CD14-positive monocyte (primary cell): ENCODE results near the gene DMWD. TPM values are rescaled to one million over a fixed set of nuclear protein-coding genes. Genes with fewer than 3 reads are reported as not detected.

Experiments used
- DNase-seq, 3 donors: peaks; one replicate each; pipeline ENCODE4 v3.0.0-alpha.2; 2011 to 2022
- H2AFZ ChIP-seq: 2 replicates; pipeline ENCODE4 v1.6.0; 2012; ENCODE audit warnings: mild to moderate bottlenecking, low read depth, low read length, inconsistent platforms; ENCODE audit not compliant: insufficient read depth, poor library complexity, severe bottlenecking
- H3K27ac ChIP-seq, 2 donors: 1 replicate in 1 of 2; 2 replicates in 1 of 2; pipeline ENCODE4 v1.5.1; 2012 to 2013; ENCODE audit warnings: low read length in 2 of 2, control low read depth in 1 of 2, inconsistent platforms in 1 of 2, low read depth in 1 of 2, mild to moderate bottlenecking in 1 of 2
- H3K27me3 ChIP-seq, 2 donors: one replicate each; pipeline versions ENCODE4 v1.6.0 to v1.6.1; 2011 to 2013; ENCODE audit warnings: low read length in 2 of 2; ENCODE audit not compliant: control insufficient read depth in 2 of 2, insufficient read depth in 2 of 2
- H3K36me3 ChIP-seq, 2 donors: replicated peaks in 1 of 2; 1 replicate in 1 of 2; 2 replicates in 1 of 2; pipeline versions ENCODE4 v1.5.1 to v1.6.1; 2012 to 2013; ENCODE audit warnings: low read length in 2 of 2, control low read depth in 1 of 2, inconsistent platforms in 1 of 2, mild to moderate bottlenecking in 1 of 2; ENCODE audit not compliant: insufficient read depth in 2 of 2, control insufficient read depth in 1 of 2
- H3K4me1 ChIP-seq, 2 donors: 1 replicate in 1 of 2; 2 replicates in 1 of 2; pipeline versions ENCODE4 v1.5.1 to v1.6.1; 2012 to 2013; ENCODE audit warnings: low read length in 2 of 2, control low read depth in 1 of 2, inconsistent platforms in 1 of 2, mild to moderate bottlenecking in 1 of 2, moderate library complexity in 1 of 2; ENCODE audit not compliant: insufficient read depth in 2 of 2, control insufficient read depth in 1 of 2
- H3K4me2 ChIP-seq: replicated peaks from 2 replicates; pipeline ENCODE3; 2012; ENCODE audit warnings: low read length, moderate library complexity, mild to moderate bottlenecking; ENCODE audit not compliant: poor library complexity, severe bottlenecking; ENCODE audit errors: extremely low read depth
- H3K4me3 ChIP-seq, 3 experiments: fragments of 200-600 bp in 1 of 3; sonication (generic) in 1 of 3; replicated peaks in 1 of 3; 1 replicate in 2 of 3; 2 replicates in 1 of 3; pipeline ENCODE4 v1.5.1; 2011 to 2013; ENCODE audit warnings: low read length in 3 of 3, mild to moderate bottlenecking in 3 of 3, control low read depth in 2 of 3, low read depth in 2 of 3, inconsistent platforms in 1 of 3, moderate library complexity in 1 of 3
- H3K79me2 ChIP-seq: 2 replicates; pipeline ENCODE4 v1.6.0; 2012; ENCODE audit warnings: mild to moderate bottlenecking, control low read depth, inconsistent platforms, low read length, moderate library complexity; ENCODE audit not compliant: insufficient read depth
- H3K9ac ChIP-seq: 2 replicates; pipeline ENCODE4 v1.6.0; 2017; ENCODE audit warnings: low read length, mild to moderate bottlenecking; ENCODE audit not compliant: insufficient read depth, poor library complexity, severe bottlenecking
- H3K9me3 ChIP-seq, 2 donors: replicated peaks in 1 of 2; 1 replicate in 1 of 2; 2 replicates in 1 of 2; pipeline versions ENCODE4 v1.5.1 to v1.6.1; 2012 to 2013; ENCODE audit warnings: low read length in 2 of 2, control low read depth in 1 of 2; ENCODE audit not compliant: control insufficient read depth in 1 of 2, insufficient read depth in 1 of 2
- H4K20me1 ChIP-seq: 2 replicates; pipeline ENCODE4 v1.6.0; 2012; ENCODE audit warnings: mild to moderate bottlenecking, low read length, control low read depth, moderate library complexity; ENCODE audit not compliant: insufficient read depth
- H3K27ac Mint-ChIP-seq, 7 donors: one replicate each; pipeline ENCODE4 v1.8.0; 2020; ENCODE audit warnings: mild to moderate bottlenecking in 7 of 7, mixed read lengths in 7 of 7, moderate library complexity in 6 of 7, inconsistent platforms in 2 of 7
- H3K27me3 Mint-ChIP-seq, 3 donors: one replicate each; pipeline ENCODE4 v1.8.0; 2021 to 2022; ENCODE audit warnings: low read depth in 3 of 3, mild to moderate bottlenecking in 3 of 3, mixed read lengths in 3 of 3, moderate library complexity in 3 of 3, inconsistent platforms in 1 of 3
- H3K36me3 Mint-ChIP-seq, 2 donors: one replicate each; pipeline ENCODE4 v1.8.0; 2020; ENCODE audit warnings: mixed read lengths in 2 of 2, inconsistent platforms in 1 of 2, mild to moderate bottlenecking in 1 of 2
- H3K4me1 Mint-ChIP-seq: one replicate; pipeline ENCODE4 v1.8.0; 2020; ENCODE audit warnings: mild to moderate bottlenecking, mixed read lengths
- H3K4me3 Mint-ChIP-seq, 2 donors: one replicate each; pipeline ENCODE4 v1.8.0; 2020; ENCODE audit warnings: mild to moderate bottlenecking in 2 of 2, mixed read lengths in 2 of 2, moderate library complexity in 1 of 2
- H3K9me3 Mint-ChIP-seq, 7 donors: one replicate each; pipeline ENCODE4 v1.8.0; 2020 to 2022; ENCODE audit warnings: mixed read lengths in 7 of 7, mild to moderate bottlenecking in 6 of 7, moderate library complexity in 6 of 7, inconsistent platforms in 2 of 7
- CTCF ChIP-seq: fragments of 200-600 bp; IDR thresholded peaks from one replicate; pipeline ENCODE4 v1.8.0; 2022; ENCODE audit warnings: antibody characterized with exemption, mild to moderate bottlenecking
- WGBS: methylation state at CpG from one replicate; pipeline ENCODE4 v1.1.5; 2013; ENCODE audit warnings: missing lambda C conversion rate; ENCODE audit not compliant: insufficient coverage; 5-methylcytosine and 5-hydroxymethylcytosine counted together
- intact Hi-C, 2 donors: fragments of 100-400 bp; cut with micrococcal nuclease; formaldehyde crosslinking; loops; one replicate each; pipeline versions ENCODE4 v1.15.0 to v1.15.1; 2023
- polyA plus RNA-seq, 3 donors: library from polyadenylated mRNA; depleted of rRNA in 1 of 3; unstranded in 2 of 3; stranded (reverse) in 1 of 3; fragments of 300-500 nt in 2 of 3; fragments of >200 nt in 1 of 3; fragmentation: Illumina TruSeq in 2 of 3; gene quantifications; 1 replicate in 2 of 3; 2 replicates in 1 of 3; pipeline ENCODE4 v1.2.3, GENCODE V29; 2012 to 2021

DMWD gene
- polyA plus RNA-seq, 3 donors, result 1.5 to 3.4 (median 2.4) TPM

GRCh38 chr19:45789035-45789786 lies 3.4 kb downstream of the DMWD start:
- Histone ChIP-seq H3K9me3 (peaks cover 9 to 25% of the 10 kb centered on the region in 2 donors), H2AFZ (no peak overlapping the region), H4K20me1 (peaks cover 89% of the 10 kb centered on the region), H3K27ac (no peak overlapping the region), H3K36me3 (no peaks in the 10 kb centered on the region), H3K4me1 (peaks cover 35 to 41% of the 10 kb centered on the region in 2 donors), H3K27me3 (peaks cover 60 to 80% of the 10 kb centered on the region in 2 donors), H3K4me3 (no peak overlapping the region), H3K79me2 (no peaks in the 10 kb centered on the region), H3K4me2 (no peak overlapping the region), H3K9ac (no peak overlapping the region)
- Mint-ChIP-seq H3K9me3 (peaks cover 7 to 51% (median 29%) of the 10 kb centered on the region in 7 donors), H3K4me1 (peaks cover 33% of the 10 kb centered on the region), H3K36me3 (peaks cover 30 to 33% of the 10 kb centered on the region in 2 donors), H3K4me3 (peak overlapping the region in 1 of 2 donors; percentile 86), H3K27ac (no peak overlapping the region), H3K27me3 (peaks cover 84 to 93% (median 90%) of the 10 kb centered on the region in 3 donors)
- WGBS, result 97% methylated on average over 12 of the region's 15 CpGs
- TF ChIP-seq CTCF, result no peak
- intact Hi-C loops, result no loop called here
- DNase-seq, result no peak

GRCh38 chr19:45786533-45786894 lies 6.1 kb downstream of the DMWD start:
- Mint-ChIP-seq H3K27ac (no peak overlapping the region), H3K36me3 (peaks cover 29 to 30% of the 10 kb centered on the region in 2 donors), H3K27me3 (peaks cover 86 to 96% (median 94%) of the 10 kb centered on the region in 3 donors), H3K4me3 (peak overlapping the region in 1 of 2 donors; percentile 86), H3K9me3 (peaks cover 3 to 41% (median 20%) of the 10 kb centered on the region in 7 donors), H3K4me1 (peaks cover 12% of the 10 kb centered on the region)
- TF ChIP-seq CTCF, result no peak
- no peaks in the 10 kb centered on the region for H3K79me2 ChIP-seq
- peaks cover 14% of the 10 kb centered on the region in 2 donors for H3K4me1 ChIP-seq
- no peak overlapping the region for H3K4me3 ChIP-seq
- WGBS, result 97% methylated on average over 21 of the region's 21 CpGs
- H3K9ac ChIP-seq, result no peak overlapping the region
- H3K9me3 ChIP-seq, result peaks cover 9 to 31% of the 10 kb centered on the region in 2 donors
- no peak overlapping the region for H2AFZ ChIP-seq
- H4K20me1 ChIP-seq, result peaks cover 94% of the 10 kb centered on the region
- peaks cover 55 to 84% of the 10 kb centered on the region in 2 donors for H3K27me3 ChIP-seq
- DNase-seq, result no peak
- no peaks in the 10 kb centered on the region for H3K36me3 ChIP-seq
- H3K4me2 ChIP-seq, result no peak overlapping the region
- intact Hi-C loops, result no loop called here
- H3K27ac ChIP-seq, result no peak overlapping the region
